Pancreas (tissue), 10 donors: ENCODE measurements around the gene ZNF597. TPM values are rescaled to one million over a fixed set of nuclear protein-coding genes. Genes with fewer than 3 reads are reported as not detected.
"Not testable (repeated sequence)": the region's sequence is repeated elsewhere in the genome, so short reads cannot be mapped to it uniquely, and the experiment has no call there.

Experiments
- ATAC-seq, 4 donors: fragments of 200-7000 bp; cut with Tn5 transposase; one replicate each; pipeline versions ENCODE4 v1.8.0 to v1.9.1; 2020; ENCODE audit warnings: mild to moderate bottlenecking in 4 of 4, moderate library complexity in 4 of 4
- DNase-seq, 6 donors: peaks; one replicate each; pipeline ENCODE4 v3.0.0-alpha.2; 2020
- FAIRE-seq: peaks from 2 replicates; lab custom pipeline; 2012; peaks lifted over from hg19 to GRCh38; lab: Jason Lieb, UNC
- H3K27ac ChIP-seq, 4 donors: fragments of 200-600 bp; sonication (generic); 1 replicate in 3 of 4; 2 replicates in 1 of 4; pipeline versions ENCODE4 v1.5.0 to v1.8.0; 2020
- H3K27me3 ChIP-seq, 4 donors: fragments of 200-600 bp; one replicate each; pipeline ENCODE4 v1.8.0; 2021
- H3K36me3 ChIP-seq, 3 donors: fragments of 200-600 bp; sonication (generic) in 1 of 3; one replicate each; pipeline versions ENCODE4 v1.5.0 to v1.8.0; 2020 to 2021
- H3K4me1 ChIP-seq, 3 donors: fragments of 200-600 bp; one replicate each; pipeline ENCODE4 v1.8.0; 2021
- H3K4me3 ChIP-seq, 4 donors: fragments of 200-600 bp; sonication (generic) in 2 of 4; one replicate each; pipeline versions ENCODE4 v1.5.0 to v1.8.0; 2020 to 2021
- H3K9me3 ChIP-seq, 4 donors: fragments of 200-600 bp; one replicate each; pipeline ENCODE4 v1.8.0; 2021
- WGBS, 2 donors: extraction: QIAGEN DNeasy Blood & Tissue Kit; methylation state at CpG; one replicate each; pipeline ENCODE4 v1.1.7; 2013; 5-methylcytosine and 5-hydroxymethylcytosine counted together
- intact Hi-C, 3 donors: fragments of 100-400 bp; cut with DNase I; formaldehyde crosslinking; loops; one replicate each; pipeline versions ENCODE4 v1.11.1 to v1.14.2; 2022
- polyA plus RNA-seq, 2 donors: library from polyadenylated mRNA; stranded (reverse); fragments of 200-250 nt; gene quantifications; one replicate each; pipeline ENCODE4 v1.2.3, GENCODE V29; 2013
- total RNA-seq, 6 donors: library from RNA; stranded (reverse); fragmentation: NEBNext Ultra II Directional in 4 of 6; extraction: Animal tissue kit (Norgen Biotek cat#: 25700) in 4 of 6; gene quantifications; one replicate each; pipeline versions ENCODE4 v1.2.1 to v1.2.4, GENCODE V29; 2021 to 2023
- TF ChIP-seq, protein P1 (sequence below), 4 donors: fragments of 200-600 bp; sonication (generic) in 3 of 4; IDR thresholded peaks; one replicate each; pipeline versions ENCODE4 v1.5.0 to v1.8.0; 2021; ENCODE audit warnings: antibody characterized with exemption in 4 of 4
- donor health status: healthy with polysubstance abuse.
- donor health status: DM: no; HTN: no; CAD: no; lungs with moderate emphysema.
- donor health status: DM: no; HTN: no; CAD: no.
- donor health status: control.
- donor health status: control.
- donor health status: Bipolar disorder and iron deficiency.
- donor health status: DM: yes; HTN: yes; CAD: no.
- donor health status: DM: no; HTN: no; CAD: no.
- donor health status: DM: no; HTN: no; CAD: no.
- donor health status: DM: yes; HTN: yes; CAD: no.

The ZNF597 gene
- total and polyA plus RNA-seq, 8 donors = 0.53 to 1.6 (median 0.92) TPM

DNA sequence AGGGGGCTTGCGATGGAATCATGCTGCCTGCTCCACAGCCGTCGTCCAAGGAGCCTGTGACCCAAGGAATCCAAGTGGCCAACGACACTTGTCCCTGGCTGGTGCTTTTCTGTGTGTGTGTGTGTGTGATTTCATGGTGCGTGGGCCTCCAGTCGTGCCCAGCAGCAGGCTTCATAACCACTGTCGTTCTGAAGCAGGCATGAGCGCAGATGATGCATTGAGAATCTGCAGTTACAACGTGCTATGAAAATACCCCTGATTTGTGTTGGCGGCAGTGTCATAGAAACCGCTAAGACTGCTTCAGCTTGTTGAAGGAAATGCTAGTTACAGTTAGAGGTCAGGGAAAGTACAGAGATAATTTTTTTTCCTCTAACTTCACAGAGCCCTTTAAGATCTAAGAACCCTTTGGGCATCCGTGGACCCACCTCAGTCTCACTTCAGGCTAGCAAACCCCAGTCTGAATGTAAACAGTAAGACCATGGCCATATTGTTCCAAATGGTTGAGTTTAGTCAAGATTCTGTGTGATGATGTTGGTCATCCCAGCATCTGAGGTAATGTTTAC lies 36.4 kb upstream of the ZNF597 start:
- FAIRE-seq (no peak), ATAC-seq (no peak), DNase-seq (peak in 1 of 6 donors; percentile 13)
- Histone ChIP-seq H3K36me3 (peaks cover 0 to 42% (median 5%) of the 10 kb centered on the region in 3 donors), H3K9me3 (no peaks in the 10 kb centered on the region), H3K4me1 (no peaks in the 10 kb centered on the region), H3K4me3 (no peak overlapping the region), H3K27me3 (no peaks in the 10 kb centered on the region), H3K27ac (no peak overlapping the region)
- intact Hi-C loops = no loop called here
- TF ChIP-seq, protein P1, sequence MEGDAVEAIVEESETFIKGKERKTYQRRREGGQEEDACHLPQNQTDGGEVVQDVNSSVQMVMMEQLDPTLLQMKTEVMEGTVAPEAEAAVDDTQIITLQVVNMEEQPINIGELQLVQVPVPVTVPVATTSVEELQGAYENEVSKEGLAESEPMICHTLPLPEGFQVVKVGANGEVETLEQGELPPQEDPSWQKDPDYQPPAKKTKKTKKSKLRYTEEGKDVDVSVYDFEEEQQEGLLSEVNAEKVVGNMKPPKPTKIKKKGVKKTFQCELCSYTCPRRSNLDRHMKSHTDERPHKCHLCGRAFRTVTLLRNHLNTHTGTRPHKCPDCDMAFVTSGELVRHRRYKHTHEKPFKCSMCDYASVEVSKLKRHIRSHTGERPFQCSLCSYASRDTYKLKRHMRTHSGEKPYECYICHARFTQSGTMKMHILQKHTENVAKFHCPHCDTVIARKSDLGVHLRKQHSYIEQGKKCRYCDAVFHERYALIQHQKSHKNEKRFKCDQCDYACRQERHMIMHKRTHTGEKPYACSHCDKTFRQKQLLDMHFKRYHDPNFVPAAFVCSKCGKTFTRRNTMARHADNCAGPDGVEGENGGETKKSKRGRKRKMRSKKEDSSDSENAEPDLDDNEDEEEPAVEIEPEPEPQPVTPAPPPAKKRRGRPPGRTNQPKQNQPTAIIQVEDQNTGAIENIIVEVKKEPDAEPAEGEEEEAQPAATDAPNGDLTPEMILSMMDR (IDR thresholded peaks at IDR 0.05) = no peak
- 92 to 95% methylated on average over 12 of the region's 12 CpGs for WGBS, 2 donors

DNA sequence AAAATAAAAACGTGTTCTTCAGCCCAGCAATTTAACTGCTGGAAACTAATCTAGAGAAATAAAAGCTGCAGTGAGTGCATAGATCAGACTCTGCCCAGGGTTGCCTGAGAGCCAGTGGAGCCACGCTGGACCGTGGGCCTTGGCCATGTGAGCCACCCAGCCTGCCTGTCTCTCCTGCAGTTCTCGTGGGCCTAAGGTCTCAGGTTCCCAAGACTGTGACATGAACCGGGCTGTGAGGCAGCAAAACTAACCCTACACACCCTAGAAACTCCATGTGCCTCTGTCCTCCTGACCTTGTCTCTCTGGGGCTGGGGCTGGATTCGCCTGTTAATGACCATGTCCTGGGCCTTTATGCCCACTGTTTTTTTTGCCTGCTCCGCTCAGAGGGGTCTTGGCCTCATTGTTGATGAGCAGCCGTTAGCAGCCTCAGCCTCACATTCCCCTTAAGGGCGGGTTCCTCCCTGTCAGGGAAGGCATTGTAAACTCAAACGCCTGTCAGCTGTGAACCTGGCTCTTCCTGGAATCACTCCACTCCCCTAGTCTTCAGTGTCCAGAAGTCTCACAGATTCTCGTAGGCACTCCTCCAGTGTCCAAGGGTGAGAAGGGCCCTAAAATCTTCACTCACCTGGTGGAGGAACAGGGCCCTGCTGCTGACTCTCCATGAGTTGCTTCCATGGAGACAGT lies 35.1 kb upstream of the ZNF597 start:
- TF ChIP-seq, protein P1 (IDR thresholded peaks at IDR 0.05) = no peak
- H3K27ac ChIP-seq = no peak overlapping the region
- ATAC-seq (no peak), DNase-seq (peak in 1 of 6 donors; percentile 14), FAIRE-seq (no peak)
- H3K36me3 ChIP-seq = peaks cover 0 to 28% (median 3%) of the 10 kb centered on the region in 3 donors
- WGBS, 2 donors = 87% methylated on average over 11 of the region's 11 CpGs
- H3K9me3 ChIP-seq = no peaks in the 10 kb centered on the region
- no peaks in the 10 kb centered on the region for H3K4me1 ChIP-seq
- H3K4me3 ChIP-seq = no peak overlapping the region
- no peaks in the 10 kb centered on the region for H3K27me3 ChIP-seq
- intact Hi-C loops = no loop called here

DNA sequence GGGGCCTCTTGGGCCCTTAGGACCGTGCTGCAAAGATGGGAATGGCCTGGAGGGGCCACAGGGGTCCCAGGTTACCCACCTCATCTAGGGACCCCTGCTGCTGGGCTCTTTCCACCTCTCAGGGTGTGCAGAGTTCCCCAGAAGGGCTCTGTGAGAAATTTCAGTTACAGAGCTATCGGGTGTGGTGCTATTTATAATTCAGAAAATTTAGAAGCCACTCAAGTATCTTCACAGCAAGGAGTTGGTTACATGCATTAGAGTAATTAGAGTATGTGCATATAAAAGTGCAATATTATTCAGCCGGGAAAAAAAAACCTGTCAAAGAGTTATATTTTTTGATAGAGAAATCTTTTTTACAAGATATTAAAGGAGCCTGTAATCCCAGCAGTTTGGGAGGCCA lies 33.1 kb upstream of the ZNF597 start:
- H3K36me3 ChIP-seq = peaks cover 0 to 10% (median 0%) of the 10 kb centered on the region in 3 donors
- DNase-seq (no peak), ATAC-seq (no peak), FAIRE-seq (no peak)
- no peak overlapping the region for H3K4me3 ChIP-seq
- no peaks in the 10 kb centered on the region for H3K9me3 ChIP-seq
- intact Hi-C loops = no loop called here
- no peaks in the 10 kb centered on the region for H3K4me1 ChIP-seq
- H3K27me3 ChIP-seq = no peaks in the 10 kb centered on the region
- TF ChIP-seq, protein P1 (IDR thresholded peaks at IDR 0.05) = no peak
- no peak overlapping the region for H3K27ac ChIP-seq
- 89 to 97% methylated on average over 3 of the region's 3 CpGs for WGBS, 2 donors

DNA sequence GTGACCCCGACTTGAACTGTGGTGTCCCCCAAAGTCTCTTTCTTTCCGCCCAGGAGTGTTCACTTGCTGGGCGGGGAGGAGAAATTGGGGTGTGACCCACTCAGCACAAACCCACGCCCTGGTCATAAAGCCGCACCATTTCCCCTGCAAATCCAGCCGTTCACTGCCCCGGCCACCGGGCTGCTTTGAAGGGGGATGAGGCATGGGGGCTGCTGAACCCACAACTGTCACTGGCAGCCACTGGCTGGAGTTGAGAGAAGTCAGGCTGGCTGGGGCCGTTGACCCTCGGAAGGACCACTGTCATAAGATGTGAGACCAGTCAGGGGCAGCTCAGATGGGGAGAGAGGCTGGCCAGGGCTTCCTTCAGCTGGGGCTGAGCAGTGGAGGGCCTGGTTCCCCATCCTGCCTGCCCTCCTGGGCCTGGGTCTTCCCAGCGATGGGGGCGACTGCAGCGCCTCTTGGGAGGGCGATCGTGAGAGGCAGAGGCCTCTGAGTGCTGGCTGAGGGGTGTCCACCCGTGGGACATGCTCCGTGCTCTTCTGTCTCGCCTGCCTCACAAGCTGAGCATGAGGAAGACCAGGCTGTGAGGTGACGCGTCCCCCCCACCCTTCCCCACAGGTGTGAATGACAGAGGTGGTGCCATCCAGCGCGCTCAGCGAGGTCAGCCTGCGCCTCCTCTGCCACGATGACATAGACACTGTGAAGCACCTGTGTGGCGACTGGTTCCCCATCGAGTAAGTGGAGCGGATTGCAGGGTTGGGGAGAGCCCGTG lies 32.5 kb upstream of the ZNF597 start:
- peak in 1 of 6 donors; percentile 51 for DNase-seq
- intact Hi-C loops = no loop called here
- TF ChIP-seq, protein P1 (IDR thresholded peaks at IDR 0.05) = no peak

DNA sequence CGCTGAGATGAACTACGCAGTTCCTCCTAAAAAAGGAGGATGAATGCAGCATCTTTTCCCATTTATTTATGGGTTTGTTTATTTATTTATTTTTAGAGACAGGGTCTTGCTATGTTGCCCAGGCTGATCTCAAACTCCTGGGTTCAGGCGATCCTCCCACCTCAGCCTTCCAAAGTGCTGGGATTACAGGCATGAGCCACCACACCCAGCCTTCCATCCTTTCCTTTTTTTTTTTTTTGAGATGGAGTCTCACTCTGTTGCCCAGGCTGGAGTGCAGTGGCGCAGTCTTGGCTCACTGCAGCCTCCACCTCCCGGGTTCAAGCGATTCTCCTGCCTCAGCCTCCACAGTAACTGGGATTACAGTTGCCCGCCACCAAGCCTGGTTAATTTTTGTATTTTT lies 31.6 kb upstream of the ZNF597 start:
- H3K9me3 ChIP-seq, ATAC-seq, H3K27me3 ChIP-seq, H3K4me3 ChIP-seq, intact Hi-C loops, FAIRE-seq, H3K4me1 ChIP-seq, H3K27ac ChIP-seq, H3K36me3 ChIP-seq, DNase-seq: not testable (repeated sequence)
- WGBS, 2 donors = 95 to 96% methylated on average over 6 to 7 of the region's 7 CpGs

More for the DNA sequence above, 32.5 kb upstream of the ZNF597 start:
- H3K9me3 ChIP-seq = no peaks in the 10 kb centered on the region
- no peaks in the 10 kb centered on the region for H3K4me1 ChIP-seq
- H3K27me3 ChIP-seq = no peaks in the 10 kb centered on the region
- WGBS, 2 donors = 91 to 94% methylated on average over 27 to 29 of the region's 29 CpGs
- peaks cover 0 to 10% (median 0%) of the 10 kb centered on the region in 3 donors for H3K36me3 ChIP-seq
- no peak for ATAC-seq
- no peak overlapping the region for H3K27ac ChIP-seq
- no peak for FAIRE-seq
- H3K4me3 ChIP-seq = no peak overlapping the region
